Skin epidermis (tissue), 12 donors: ENCODE data around the gene TDRD10.
"Not testable (repeated sequence)": the region's sequence is repeated elsewhere in the genome, so short reads cannot be mapped to it uniquely, and the experiment has no call there.

ENCODE experiments used
- H3K27ac ChIP-seq, 21 experiments: fragments of 200-600 bp; sonication (generic) in 11 of 21; one replicate each; pipeline ENCODE4 v1.5.0; 2020; ENCODE audit warnings: mild to moderate bottlenecking in 3 of 21, inconsistent platforms in 2 of 21, moderate library complexity in 2 of 21
- H3K4me3 ChIP-seq, 7 experiments: fragments of 200-600 bp; sonication (generic) in 2 of 7; one replicate each; pipeline ENCODE4 v1.5.0; 2020; ENCODE audit warnings: inconsistent platforms in 2 of 7, mild to moderate bottlenecking in 2 of 7, moderate library complexity in 1 of 7

TDRD10 gene

DNA sequence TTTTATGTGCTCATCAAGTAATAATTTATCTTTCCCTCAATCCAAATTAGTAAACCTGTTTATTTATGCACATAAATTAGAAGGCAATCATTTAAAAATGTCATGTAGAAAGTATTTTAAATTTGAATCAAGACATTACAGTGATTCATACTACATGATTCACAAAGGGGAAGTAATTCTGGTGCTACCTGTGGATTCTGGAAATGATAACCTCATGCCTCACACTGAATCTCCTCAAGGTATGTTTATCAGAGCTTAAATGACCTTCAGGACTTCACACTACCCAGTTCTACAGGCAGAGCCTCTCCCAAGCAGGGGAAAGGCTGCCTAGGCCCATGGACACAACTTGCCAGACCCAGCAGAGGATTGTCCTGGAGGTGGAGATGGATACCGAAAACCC is 25.2 kb upstream of the TDRD10 start:
- Histone ChIP-seq H3K4me3 (no peak overlapping the region), H3K27ac (no peak overlapping the region)

DNA sequence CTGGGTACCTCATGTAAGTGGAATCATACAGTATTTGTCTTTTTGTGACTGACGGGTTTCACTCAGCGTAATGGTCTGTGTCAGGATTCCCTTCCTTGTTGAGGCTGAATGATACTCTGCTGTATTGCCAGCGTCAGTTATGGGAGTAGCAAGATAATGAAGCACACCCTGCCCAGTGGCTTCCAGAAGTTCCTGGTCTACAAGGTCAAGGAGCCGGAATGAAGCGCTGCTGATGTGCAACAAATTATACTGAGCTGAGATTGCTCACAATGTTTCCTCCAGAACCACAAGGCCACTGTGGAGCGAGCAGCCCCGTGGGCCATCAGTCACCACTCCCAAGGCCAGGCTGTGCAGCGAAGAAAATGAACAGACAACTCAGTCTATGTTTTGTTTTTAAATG is 24.0 kb upstream of the TDRD10 start:
- Histone ChIP-seq H3K4me3 (no peak overlapping the region), H3K27ac (no peak overlapping the region)

DNA sequence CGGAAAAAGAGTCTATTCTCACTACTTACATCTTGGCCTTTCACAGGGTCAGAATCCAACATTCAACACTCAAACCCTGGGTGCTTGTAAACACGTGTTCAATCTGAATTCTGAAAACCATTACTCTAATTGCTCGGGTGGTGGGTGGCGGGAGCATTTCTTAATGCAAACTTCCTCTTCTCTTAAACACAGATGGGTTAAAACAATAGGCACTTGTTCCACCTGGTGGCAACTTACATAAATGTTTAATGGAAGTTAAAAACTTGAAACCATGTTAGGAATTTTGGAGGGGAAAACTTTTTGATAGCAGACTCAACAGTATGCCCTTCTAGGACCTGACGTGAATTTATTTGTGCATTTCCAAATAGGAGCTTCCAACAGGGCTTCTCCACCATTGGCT is 23.4 kb upstream of the TDRD10 start:
- Histone ChIP-seq H3K27ac (no peak overlapping the region), H3K4me3 (no peak overlapping the region)

DNA sequence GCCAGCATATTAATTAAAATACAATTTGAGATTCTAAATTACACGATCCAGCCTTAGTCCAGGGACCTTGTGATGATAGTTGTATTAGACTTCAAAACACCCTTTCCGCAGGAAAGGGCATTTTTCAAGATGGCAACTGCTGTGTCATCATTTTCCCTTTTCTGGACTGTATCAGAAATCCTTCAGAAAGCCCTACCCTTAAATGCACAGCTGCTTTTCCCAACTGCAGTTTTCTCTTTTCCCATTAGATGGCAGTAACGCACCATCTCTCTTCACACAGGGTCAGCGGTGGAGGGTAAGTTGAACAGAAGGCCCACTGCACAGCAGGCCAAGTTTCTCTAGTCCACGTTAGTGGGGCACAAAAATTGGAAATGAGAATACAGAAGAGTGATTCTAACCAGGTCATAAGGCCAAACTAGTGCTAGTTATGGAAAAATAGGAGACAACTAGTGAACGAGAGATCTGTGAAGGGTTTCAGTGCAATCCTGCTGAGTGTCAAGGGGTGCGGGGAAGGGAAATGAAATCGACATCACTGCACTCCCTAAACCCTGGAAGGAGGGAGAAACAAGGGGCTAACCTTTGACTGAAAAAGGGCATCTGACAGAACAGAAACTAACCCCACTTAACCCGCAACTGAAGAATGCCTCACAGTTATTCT is 22.1 kb upstream of the TDRD10 start:
- Histone ChIP-seq H3K27ac (no peak overlapping the region), H3K4me3 (no peak overlapping the region)

DNA sequence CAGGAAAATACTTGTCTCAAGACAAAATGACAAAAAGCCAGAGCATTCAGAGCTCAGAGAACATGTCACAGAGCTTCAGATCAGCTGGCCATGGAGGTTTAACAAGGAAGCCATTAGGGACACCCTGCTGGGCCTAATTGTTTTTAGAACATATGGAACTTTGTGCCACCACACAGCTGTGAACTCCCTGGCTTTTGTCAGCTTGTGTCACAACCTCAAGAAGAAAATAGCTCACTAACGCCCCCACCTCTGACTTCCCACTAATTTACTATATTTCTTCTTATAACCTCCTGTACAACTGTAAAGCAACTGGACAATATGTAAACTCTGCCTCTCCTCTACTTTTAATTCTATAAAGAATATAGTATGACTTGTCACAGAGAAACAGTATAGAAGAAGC is 21.0 kb upstream of the TDRD10 start:
- no peak overlapping the region for H3K4me3 ChIP-seq
- H3K27ac ChIP-seq: no peak overlapping the region

DNA sequence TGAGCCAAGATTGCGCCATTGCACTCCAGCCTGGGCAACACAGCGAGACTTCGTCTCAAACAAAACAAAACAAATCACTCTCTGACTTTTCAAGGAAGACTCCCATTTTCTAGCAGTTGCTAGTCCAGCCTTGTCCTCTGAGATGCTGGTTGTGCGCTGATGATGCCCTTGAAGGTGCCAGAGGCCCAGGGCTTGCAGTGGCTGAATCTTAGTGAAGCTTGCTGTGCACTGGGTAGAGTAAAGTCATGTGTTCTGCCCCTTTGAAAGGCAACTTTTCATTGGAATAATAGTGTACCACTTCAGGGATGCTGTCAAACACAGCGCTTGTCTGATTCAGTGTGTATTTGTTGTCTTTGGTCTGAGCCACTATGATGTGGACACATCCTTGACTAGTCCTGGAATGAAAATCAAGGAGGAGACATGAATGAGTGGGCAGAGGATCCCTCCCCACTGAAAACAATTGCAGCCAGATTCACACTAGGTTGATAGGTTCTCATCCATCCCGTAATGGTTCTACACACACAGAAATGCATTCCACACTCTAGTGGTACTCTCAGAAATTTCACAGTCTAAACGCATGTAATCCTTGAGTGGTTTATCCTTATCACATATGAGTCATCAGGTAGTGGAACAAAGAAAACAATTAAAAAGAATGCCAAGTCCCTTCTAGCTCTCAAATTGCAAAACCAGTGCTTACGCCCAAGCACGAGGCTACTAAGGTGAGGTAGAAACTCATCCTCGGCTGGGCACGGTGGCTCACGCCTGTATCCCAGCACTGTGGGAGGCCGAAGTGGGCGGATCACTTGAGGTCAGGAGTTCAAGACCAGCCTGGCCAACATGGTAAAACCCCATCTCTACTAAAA is 17.8 kb upstream of the TDRD10 start:
- peak overlapping the region in 4 of 21 experiments; percentile 29 to 52 (median 41) for H3K27ac ChIP-seq

DNA sequence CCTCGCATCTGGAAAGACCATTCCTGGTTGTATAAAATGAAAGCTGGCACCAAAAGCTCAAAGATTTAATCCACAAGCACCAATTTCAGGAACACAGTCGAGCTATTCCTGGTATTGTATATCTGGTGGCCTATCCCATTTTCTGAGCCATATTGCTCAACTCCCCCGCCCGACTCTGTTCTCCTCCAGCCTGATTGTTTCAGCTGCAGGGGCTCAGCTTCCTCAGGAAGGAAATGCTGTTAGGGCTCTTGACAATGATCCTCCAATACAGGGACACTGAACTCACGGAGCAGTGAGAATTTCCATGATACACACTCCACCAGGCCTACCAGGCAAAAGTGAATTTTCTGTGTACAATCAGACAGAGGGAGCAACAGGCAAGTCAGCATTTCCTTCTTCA is 16.9 kb upstream of the TDRD10 start:
- peak overlapping the region in 4 of 21 experiments; percentile 7 to 41 (median 34) for H3K27ac ChIP-seq
- no peak overlapping the region for H3K4me3 ChIP-seq

More for the DNA sequence above, 17.8 kb upstream of the TDRD10 start:
- no peak overlapping the region for H3K4me3 ChIP-seq

DNA sequence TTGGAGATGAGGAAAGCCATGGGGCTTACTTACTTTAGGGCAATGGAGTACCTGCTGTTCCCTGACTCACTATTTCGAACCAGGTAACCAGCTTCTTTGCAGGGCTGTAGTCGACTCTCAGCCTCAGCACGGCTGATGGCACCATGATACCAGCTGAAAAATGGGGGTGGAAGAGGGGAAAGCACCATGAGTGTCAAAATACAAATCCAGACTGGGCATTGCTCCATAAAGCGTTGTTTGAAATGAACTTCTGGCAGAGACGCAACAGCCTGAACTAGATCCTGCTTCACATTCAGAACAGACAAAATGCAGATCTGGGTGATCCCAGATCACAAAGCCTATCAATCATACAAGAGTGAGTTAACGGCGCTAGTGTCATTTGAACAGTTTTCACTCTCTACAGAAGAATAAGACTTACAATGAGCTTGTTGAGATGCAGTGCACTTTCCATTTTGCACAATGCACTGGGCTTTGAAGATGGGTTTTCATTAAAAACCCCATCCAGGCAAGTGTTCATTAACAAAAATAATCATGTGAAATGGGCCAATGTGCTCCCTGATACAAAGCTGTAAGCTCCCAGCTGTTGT is 16.0 kb upstream of the TDRD10 start:
- peak overlapping the region in 8 of 21 experiments; percentile 2 to 55 (median 41) for H3K27ac ChIP-seq
- H3K4me3 ChIP-seq: no peak overlapping the region

DNA sequence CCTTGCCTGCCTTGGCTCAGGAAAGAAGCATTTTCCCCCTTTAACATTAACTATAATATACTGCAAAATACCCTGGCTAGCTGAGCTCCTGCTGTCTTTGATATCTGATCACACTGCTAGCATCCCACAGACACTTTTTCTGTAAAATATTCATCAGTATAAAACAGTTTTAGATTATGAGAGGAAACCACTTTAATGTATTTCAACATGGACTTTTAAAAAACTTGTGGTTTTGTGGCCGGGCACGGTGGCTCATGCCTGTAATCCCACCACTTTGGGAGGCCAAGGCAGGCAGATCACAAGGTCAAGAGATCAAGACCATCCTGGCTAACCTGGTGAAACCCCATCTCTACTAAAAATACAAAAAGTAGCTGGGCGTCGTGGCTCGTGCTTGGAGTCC is 15.3 kb upstream of the TDRD10 start:
- not testable (repeated sequence) for H3K4me3 ChIP-seq
- H3K27ac ChIP-seq: peak overlapping the region in 5 of 21 experiments; percentile 5 to 55 (median 33)

DNA sequence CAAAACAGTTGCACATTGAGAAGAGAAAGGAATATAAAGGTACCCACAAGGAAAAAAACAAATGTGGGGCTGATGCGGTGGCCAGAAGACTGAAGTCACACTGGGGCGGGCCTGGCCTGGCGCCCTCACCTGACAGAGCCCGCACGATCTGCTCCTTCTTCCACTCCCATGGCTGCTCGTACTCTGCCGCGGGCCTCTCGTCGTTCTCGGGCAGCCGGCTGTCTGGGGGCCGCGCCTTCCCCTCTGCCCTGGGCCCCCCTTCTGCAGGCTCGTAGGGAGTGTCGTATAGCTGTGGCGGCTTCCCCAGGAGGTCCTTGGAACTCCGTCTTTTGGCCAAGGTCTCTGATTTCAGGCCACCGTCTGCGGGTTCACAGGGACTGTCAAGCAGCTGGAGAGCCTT is 13.1 kb upstream of the TDRD10 start:
- Histone ChIP-seq H3K27ac (peak overlapping the region in 2 of 21 experiments; percentile 0 to 22), H3K4me3 (no peak overlapping the region)

DNA sequence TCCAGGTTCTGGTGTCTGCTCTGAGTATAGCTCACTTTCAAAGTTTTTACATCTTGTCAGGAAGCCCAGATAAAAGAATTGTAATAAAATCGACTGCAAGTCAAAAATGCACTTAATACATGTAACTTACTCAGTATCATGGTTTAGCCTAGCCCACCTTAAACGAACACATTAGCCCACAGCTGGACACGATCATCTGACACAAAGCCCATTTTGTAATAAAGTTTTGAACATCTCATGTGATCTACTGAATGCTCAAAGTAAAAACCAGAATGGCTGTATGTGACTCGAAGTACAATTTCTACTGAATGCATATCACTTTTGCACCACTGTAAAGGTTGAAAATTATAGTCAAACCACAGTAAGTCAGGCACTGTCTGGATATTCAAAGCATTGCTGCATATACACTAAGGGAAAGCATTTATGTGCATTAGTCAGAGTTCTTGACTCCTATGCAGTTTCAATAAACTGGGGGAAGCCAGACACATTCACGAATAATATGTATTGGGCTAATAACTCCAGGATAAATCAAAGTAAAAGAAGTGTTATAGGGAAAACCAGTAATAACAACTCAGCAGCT is 12.2 kb upstream of the TDRD10 start:
- peak overlapping the region in 1 of 21 experiments; percentile 17 for H3K27ac ChIP-seq
- no peak overlapping the region for H3K4me3 ChIP-seq

DNA sequence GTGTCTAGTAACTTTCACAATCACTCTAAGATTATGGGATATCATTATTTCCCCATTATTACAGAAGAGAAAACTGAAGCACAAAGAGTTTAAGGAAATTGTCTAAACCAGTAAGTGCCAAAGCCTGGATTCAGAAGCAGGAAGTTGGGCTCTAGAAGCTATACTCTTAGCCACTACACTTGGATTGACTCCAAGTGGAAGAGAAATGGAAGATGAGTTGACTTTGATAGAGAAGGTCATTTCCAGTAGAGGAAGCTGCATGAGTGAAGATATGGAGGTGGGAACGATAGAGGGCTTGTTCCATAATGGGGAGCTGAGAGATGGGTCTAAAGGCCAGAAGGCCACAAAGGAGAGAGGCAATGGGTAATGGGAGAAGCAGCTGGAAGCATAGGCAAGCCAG is 11.7 kb upstream of the TDRD10 start:
- peak overlapping the region in 1 of 21 experiments; percentile 17 for H3K27ac ChIP-seq

DNA sequence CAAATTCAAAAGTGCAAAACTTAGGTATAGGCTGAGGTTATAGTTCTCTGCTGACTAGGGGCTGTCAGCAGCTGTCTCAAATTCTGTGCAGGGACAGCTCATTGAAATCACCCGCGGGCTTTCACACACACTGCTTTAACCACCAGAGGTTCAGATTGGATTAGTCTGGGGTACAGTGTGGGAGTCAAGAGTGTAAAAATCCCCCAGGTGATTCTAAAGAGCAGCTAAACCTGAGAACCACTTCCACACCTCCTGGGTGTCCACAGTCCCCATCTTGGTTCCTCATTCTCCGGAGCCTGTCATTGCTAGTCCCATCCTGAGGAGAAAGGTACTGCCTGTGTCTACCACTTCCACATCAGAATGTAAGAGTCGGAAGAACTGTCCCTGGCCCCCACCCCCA is 9.9 kb upstream of the TDRD10 start:
- Histone ChIP-seq H3K4me3 (no peak overlapping the region), H3K27ac (peak overlapping the region in 14 of 21 experiments; percentile 7 to 78 (median 62))

More for the DNA sequence above, 11.7 kb upstream of the TDRD10 start:
- no peak overlapping the region for H3K4me3 ChIP-seq

DNA sequence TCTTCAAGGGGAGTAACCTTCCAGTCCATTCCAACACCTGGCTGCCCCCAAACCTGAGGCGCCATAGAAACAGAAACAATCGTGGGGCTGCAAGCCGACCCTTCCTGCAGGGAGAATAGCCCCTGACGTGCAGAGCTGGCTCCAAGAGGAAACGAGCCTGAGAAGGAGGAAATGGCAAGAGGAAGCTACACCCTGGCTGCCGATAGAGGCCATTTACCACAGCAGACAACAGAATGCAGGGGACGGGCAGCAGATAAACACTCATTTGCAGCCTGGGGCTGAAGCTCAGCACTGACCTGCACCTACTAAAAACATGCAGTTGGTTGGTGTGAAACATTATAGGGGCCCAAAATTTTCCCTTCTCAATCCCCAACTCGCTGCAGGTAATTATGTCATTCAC is 8.7 kb upstream of the TDRD10 start:
- Histone ChIP-seq H3K27ac (peak overlapping the region in 10 of 21 experiments; percentile 5 to 78 (median 56)), H3K4me3 (no peak overlapping the region)

DNA sequence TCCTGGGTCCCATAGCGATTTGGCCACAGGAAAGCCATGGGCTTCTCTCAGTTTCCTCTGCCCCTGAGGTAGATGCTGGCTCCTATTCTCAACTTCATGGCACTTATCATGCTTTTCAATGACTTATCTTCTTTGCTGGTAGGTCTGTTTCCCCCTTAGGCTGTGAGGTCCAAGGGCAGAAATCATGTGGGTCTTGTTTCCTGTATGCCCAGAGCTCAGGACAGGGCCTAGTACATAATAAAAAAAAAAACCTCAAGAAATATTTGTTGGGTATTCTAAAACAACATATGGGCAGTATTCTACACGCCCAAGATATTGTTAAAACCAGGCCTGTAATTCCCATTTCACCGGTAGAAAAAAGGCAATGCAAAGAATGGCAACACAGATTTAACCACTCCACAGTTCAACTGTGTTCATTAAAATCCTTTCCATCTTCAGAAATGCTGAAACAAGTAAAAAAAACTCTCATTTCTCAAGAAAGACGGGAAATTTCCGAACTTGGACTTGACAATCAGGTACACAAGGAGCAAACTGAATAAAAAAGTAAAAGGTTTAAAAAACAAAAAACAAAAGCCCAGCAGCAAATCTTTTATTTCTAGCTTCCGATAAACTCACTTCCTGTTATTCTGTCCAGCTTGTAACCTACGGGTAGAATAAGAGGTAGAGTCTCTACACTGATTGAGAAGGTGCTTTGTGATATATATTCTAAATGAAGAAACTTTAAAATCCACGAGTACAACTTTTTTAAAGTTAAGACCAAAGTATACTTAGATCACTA is 6.3 kb upstream of the TDRD10 start:
- Histone ChIP-seq H3K27ac (peak overlapping the region in 7 of 21 experiments; percentile 3 to 61 (median 35)), H3K4me3 (no peak overlapping the region)

DNA sequence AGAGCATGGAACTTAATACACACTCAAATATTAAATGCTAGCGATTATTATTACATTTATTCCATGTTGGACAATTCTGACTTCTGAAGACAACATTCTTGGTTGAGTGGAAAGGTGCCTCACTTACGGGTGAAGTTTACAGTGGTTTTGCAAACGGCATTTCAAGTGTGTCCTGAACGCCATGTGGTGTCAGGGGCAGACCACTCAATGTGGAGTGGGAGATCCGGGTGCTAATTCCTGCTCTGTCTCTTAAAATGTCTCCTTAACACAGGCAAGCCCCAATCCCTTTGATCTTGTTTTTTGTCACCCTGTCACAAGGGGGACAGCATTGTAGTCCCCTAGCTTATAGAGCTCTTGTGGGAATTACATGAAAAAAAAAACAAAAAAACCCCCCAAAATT is 5.6 kb upstream of the TDRD10 start:
- Histone ChIP-seq H3K4me3 (no peak overlapping the region), H3K27ac (peak overlapping the region in 3 of 21 experiments; percentile 11 to 35 (median 31))

DNA sequence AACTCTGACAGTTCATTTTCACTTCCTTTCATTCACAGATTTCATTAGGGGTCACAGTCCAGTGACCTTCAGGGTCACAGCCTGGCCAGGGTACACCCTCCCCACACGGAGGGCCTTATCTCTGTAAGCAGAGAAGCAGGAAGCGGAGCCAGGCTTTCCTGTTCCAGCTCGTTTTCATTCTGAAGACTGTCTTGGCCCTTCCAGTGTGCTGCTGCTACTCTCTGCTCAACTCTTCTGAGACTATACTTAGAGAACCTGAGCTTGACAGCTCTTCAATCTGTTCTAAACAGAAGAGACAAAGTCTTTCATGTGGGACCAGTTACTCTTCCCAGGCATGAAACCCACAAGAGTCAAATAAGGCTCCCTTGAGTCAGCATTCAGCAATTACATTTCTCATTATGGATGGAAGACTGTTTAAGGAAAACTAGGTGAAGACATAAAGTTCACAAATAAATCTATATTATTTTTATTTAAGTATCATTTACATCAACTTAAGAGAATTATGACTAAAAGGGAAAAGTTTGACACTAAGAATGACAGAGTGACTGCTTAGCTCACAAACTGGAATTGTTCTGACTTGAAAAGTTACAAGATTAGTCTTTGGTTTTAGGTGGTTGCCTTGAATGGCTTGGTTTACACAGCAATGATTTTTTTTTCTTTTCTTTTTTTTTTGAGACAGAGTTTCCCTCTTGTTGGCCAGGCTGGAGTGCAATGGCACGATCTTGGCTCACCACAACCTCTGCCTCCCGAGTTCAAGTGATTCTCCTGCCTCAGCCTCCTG is 4.8 kb upstream of the TDRD10 start:
- Histone ChIP-seq H3K27ac (peak overlapping the region in 3 of 21 experiments; percentile 12 to 40 (median 27)), H3K4me3 (no peak overlapping the region)

DNA sequence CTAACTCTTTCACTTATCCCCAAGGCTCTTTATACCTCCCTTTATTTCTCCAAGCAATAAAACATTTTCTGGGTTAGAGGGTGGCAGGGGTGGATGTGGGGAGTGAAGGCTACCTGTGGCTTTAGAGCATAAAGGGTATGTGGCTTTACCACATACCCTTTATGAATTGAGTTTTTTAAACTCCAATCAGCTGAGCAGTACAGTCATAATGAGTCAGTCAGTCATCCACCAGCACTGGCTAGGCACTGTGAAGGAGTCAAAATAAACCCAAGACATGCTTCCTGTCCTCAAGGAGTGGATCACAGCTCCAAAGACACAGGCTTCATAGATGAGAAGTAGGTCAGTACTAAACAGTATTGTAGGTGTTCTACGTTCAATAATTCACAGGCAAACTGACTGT is 2.6 kb upstream of the TDRD10 start:
- H3K4me3 ChIP-seq: peak overlapping the region in 2 of 7 experiments; percentile 23 to 42
- peak overlapping the region in 2 of 21 experiments; percentile 17 to 34 for H3K27ac ChIP-seq

DNA sequence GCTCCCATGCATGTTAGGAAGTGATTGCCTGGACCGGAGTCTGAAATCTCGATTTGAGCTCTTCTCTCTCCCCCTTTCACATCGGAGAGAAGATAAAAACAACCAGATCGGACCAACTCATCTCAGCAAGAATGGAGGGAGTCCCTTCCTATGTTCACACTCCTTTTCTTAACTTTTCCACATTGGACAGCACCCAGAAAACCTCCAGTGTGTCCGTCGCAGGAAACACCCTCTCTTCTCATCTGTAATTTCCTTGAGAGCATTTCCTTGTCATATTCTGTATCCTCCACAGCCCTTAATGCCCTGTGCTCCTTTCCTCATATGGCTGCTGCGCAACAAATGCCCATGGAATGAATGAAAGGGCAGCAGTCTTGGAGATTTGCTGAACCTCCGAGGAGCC is 1.5 kb upstream of the TDRD10 start:
- H3K4me3 ChIP-seq: peak overlapping the region in 6 of 7 experiments; percentile 12 to 42 (median 34)
- H3K27ac ChIP-seq: peak overlapping the region in 2 of 21 experiments; percentile 37 to 81
